K562 (cell line): ENCODE measurements around the gene SYT7. TPM values are rescaled to one million over a fixed set of nuclear protein-coding genes. Genes with fewer than 3 reads are reported as not detected.

Experiments
- ATF6 ChIP-seq: sonication (generic); formaldehyde crosslinking; IDR thresholded peaks from 2 replicates; pipeline ENCODE4 v1.4.0; 2020; ENCODE audit warnings: mild to moderate bottlenecking, missing genetic modification reagents
- CREB3L1 ChIP-seq: fragments of 450-650 bp; IDR thresholded peaks from 2 replicates; pipeline ENCODE4 v1.6.1; 2014; ENCODE audit warnings: low read depth, mild to moderate bottlenecking, moderate library complexity, borderline replicate concordance
- ERF ChIP-seq: fragments of 450-650 bp; formaldehyde crosslinking; IDR thresholded peaks from 2 replicates; pipeline ENCODE4 v1.4.0; 2020; ENCODE audit warnings: mild to moderate bottlenecking, mixed read lengths
- EWSR1 ChIP-seq: fragments of 450-650 bp; IDR thresholded peaks from 2 replicates; pipeline ENCODE4 v1.6.1; 2018; ENCODE audit warnings: borderline replicate concordance, mild to moderate bottlenecking, low read depth, moderate library complexity; ENCODE audit not compliant: partially characterized antibody
- GATAD2A ChIP-seq: fragments of 450-650 bp; IDR thresholded peaks from 2 replicates; pipeline ENCODE4 v1.6.1; 2017
- HCFC1 ChIP-seq: IDR thresholded peaks from 2 replicates; pipeline ENCODE4 v1.6.1; 2012; ENCODE audit warnings: low read depth, low read length, improper control_type of control experiment
- HLTF ChIP-seq: fragments of 450-650 bp; IDR thresholded peaks from 2 replicates; pipeline ENCODE4 v1.6.1; 2016
- MXD1 ChIP-seq: fragments of 250-450 bp; sonication (Bioruptor Pico); IDR thresholded peaks from 2 replicates; pipeline ENCODE4 v1.8.0; 2021; ENCODE audit warnings: borderline replicate concordance, mild to moderate bottlenecking, moderate library complexity; ENCODE audit not compliant: poor library complexity, severe bottlenecking
- NFIX ChIP-seq: fragments of 250-450 bp; sonication (Bioruptor Pico); IDR thresholded peaks from 2 replicates; pipeline ENCODE4 v1.4.0; 2020; ENCODE audit warnings: low read depth, mild to moderate bottlenecking, moderate library complexity
- PHF20 ChIP-seq: fragments of 450-650 bp; IDR thresholded peaks from 2 replicates; pipeline ENCODE4 v1.6.1; 2018; ENCODE audit not compliant: partially characterized antibody
- REST ChIP-seq, 2 experiments: fragments of 450-650 bp; formaldehyde crosslinking in 1 of 2; IDR thresholded peaks; 2 replicates each; pipeline versions ENCODE4 v1.4.0 to v1.6.1; 2014 to 2020; ENCODE audit warnings: mild to moderate bottlenecking in 2 of 2, borderline replicate concordance in 1 of 2, low read depth in 1 of 2
- XRCC3 ChIP-seq: fragments of 450-650 bp; IDR thresholded peaks from 2 replicates; pipeline ENCODE4 v1.6.1; 2017; ENCODE audit warnings: mild to moderate bottlenecking, moderate library complexity
- ZFP1 ChIP-seq: fragments of 450-650 bp; formaldehyde crosslinking; IDR thresholded peaks from 2 replicates; pipeline ENCODE4 v1.4.0; 2020; ENCODE audit warnings: mild to moderate bottlenecking, mixed read lengths
- ZNF436 ChIP-seq: fragments of 250-450, 450-650 bp; sonication (Bioruptor Pico); formaldehyde crosslinking; IDR thresholded peaks from 2 replicates; pipeline ENCODE4 v1.7.0; 2020; ENCODE audit warnings: mild to moderate bottlenecking
- polyA plus RNA-seq, 8 experiments: library from polyadenylated mRNA; depleted of rRNA in 4 of 8; stranded (reverse) in 5 of 8; unstranded in 3 of 8; fragments of >200 nt; fragmentation: Nextera tagmentation in 2 of 8; fragmentation: Illumina TruSeq in 1 of 8; extraction: Ambion mirVana in 2 of 8; extraction: Trizol in 1 of 8; gene quantifications; 2 replicates each; pipeline versions ENCODE4 v1.2.1 to v1.2.3, GENCODE V29; 2011 to 2014; ENCODE audit warnings: inconsistent platforms in 1 of 8, missing spikeins in 1 of 8
- total RNA-seq, 7 experiments: library from RNA; depleted of rRNA in 6 of 7; stranded (reverse); fragments of >200 nt in 6 of 7; fragmentation: Illumina TruSeq in 2 of 7; extraction: Trizol in 2 of 7; gene quantifications; 2 replicates each; pipeline versions ENCODE4 v1.2.1 to v1.2.3, GENCODE V29; 2011 to 2021; ENCODE audit warnings: low replicate concordance in 1 of 7

Gene SYT7
- total and polyA plus RNA-seq, 9 of the 15 experiments (the other 6 are each of a cell fraction or from before 2014, with no cell fraction given) = 0.01 to 0.51 (median 0.16) TPM; not detected in 1

- TF ChIP-seq ZFP1 (CRISPR knock-in tag) (no peak), MXD1 (CRISPR knock-in tag) (no peak), XRCC3 (no peak), HCFC1 (0 out of 2 replicates have a peak, but pooled peaks have one; percentile 31), CREB3L1 (peak; percentile 51; the same call in 1 of the 2 replicates), HLTF (no peak), PHF20 (no peak), GATAD2A (no peak), ATF6 (CRISPR knock-in tag) (peak; percentile 95; the same call in 1 of the 2 replicates), EWSR1 (no peak), NFIX (no peak), ZNF436 (CRISPR knock-in tag) (no peak), ERF (CRISPR knock-in tag) (no peak), REST (IDR thresholded peaks at IDR 0.05; ENCODE audit: borderline replicate concordance) (no peak), REST (CRISPR knock-in tag; IDR thresholded peaks at IDR 0.05; ENCODE audit: low read depth) (no peak)
Observed at GRCh38 chr11:61509043-61510029, 71.5 kb downstream of the SYT7 start (continued).
